Left lung (tissue), 10 donors: Measurements from ENCODE around the gene SEC23B. TPM values are rescaled to one million over a fixed set of nuclear protein-coding genes. Genes with fewer than 3 reads are reported as not detected.

Experiments used
- ATAC-seq: fragments of 200-7000 bp; cut with Tn5 transposase; one replicate; pipeline ENCODE4 v1.9.1; 2020; ENCODE audit warnings: moderate library complexity
- DNase-seq, 4 donors: peaks; one replicate each; pipeline ENCODE4 v3.0.0-alpha.2; 2013 to 2020
- H3K27ac ChIP-seq, 2 donors: fragments of 200-600 bp; sonication (generic) in 1 of 2; one replicate each; pipeline versions ENCODE4 v1.5.0 to v1.8.0; 2020 to 2021
- H3K27me3 ChIP-seq, 2 donors: fragments of 200-600 bp; sonication (generic) in 1 of 2; one replicate each; pipeline versions ENCODE4 v1.5.0 to v1.8.0; 2020 to 2021
- H3K36me3 ChIP-seq, 2 donors: fragments of 200-600 bp; sonication (generic) in 1 of 2; one replicate each; pipeline versions ENCODE4 v1.5.0 to v1.8.0; 2020 to 2021
- H3K4me1 ChIP-seq, 2 donors: fragments of 200-600 bp; one replicate each; pipeline ENCODE4 v1.8.0; 2021
- H3K4me3 ChIP-seq, 2 donors: fragments of 200-600 bp; sonication (generic) in 1 of 2; one replicate each; pipeline versions ENCODE4 v1.5.0 to v1.8.0; 2020 to 2021; ENCODE audit warnings: mild to moderate bottlenecking in 1 of 2
- H3K9me3 ChIP-seq, 2 donors: fragments of 200-600 bp; sonication (generic) in 1 of 2; one replicate each; pipeline versions ENCODE4 v1.5.0 to v1.8.0; 2020 to 2021
- CTCF ChIP-seq, 2 donors: fragments of 200-600 bp; sonication (generic) in 1 of 2; IDR thresholded peaks; one replicate each; pipeline versions ENCODE4 v1.5.0 to v1.8.0; 2021; ENCODE audit warnings: antibody characterized with exemption in 2 of 2
- intact Hi-C, 2 donors: fragments of 100-400 bp; cut with DNase I; formaldehyde crosslinking; loops; one replicate each; pipeline versions ENCODE4 v1.11.2 to v1.14.2; 2022
- microRNA-seq, 2 donors: library from miRNA; unstranded; fragments of <30 nt; microRNA quantifications; one replicate each; pipeline ENCODE4, GENCODE V29; 2019
- polyA plus RNA-seq, 6 donors: library from polyadenylated mRNA; unstranded; fragments of 120-200 nt; gene quantifications; one replicate each; pipeline ENCODE4 v1.2.1, GENCODE V29; 2013; ENCODE audit not compliant: insufficient read length in 6 of 6
- total RNA-seq, 2 donors: library from RNA; stranded (reverse); fragmentation: NEBNext Ultra II Directional; extraction: Animal tissue kit (Norgen Biotek cat#: 25700); gene quantifications; one replicate each; pipeline ENCODE4 v1.2.1, GENCODE V29; 2021
- donor health status: DM: no; HTN: yes; CAD: no.
- donor health status: DM: no; HTN: no; CAD: no.

The SEC23B gene
- total and polyA plus RNA-seq, 8 donors = 42.0 to 93.6 (median 46.4) TPM

GRCh38 chr20:18588574-18588933 is 80.8 kb downstream of the SEC23B start:
- no peak for TF ChIP-seq CTCF (IDR thresholded peaks at IDR 0.05)
- intact Hi-C loops = no loop called here

GRCh38 chr20:18589941-18590674 is 82.4 kb downstream of the SEC23B start:
- no peak overlapping the region for H3K27ac ChIP-seq
- no peaks in the 10 kb centered on the region for H3K27me3 ChIP-seq
- H3K9me3 ChIP-seq = no peaks in the 10 kb centered on the region
- DNase-seq = no peak
- no peak for ATAC-seq
- peaks cover 0 to 3% of the 10 kb centered on the region in 2 donors for H3K36me3 ChIP-seq
- intact Hi-C loops = no loop called here
- TF ChIP-seq CTCF (IDR thresholded peaks at IDR 0.05) = no peak
- no peak overlapping the region for H3K4me3 ChIP-seq
- peaks cover 0 to 10% of the 10 kb centered on the region in 2 donors for H3K4me1 ChIP-seq

More at GRCh38 chr20:18588574-18588933, 80.8 kb downstream of the SEC23B start:
- ATAC-seq (no peak), DNase-seq (peak in 2 of 4 donors; percentile 7 to 10)
- no peaks in the 10 kb centered on the region for H3K9me3 ChIP-seq
- peaks cover 0 to 10% of the 10 kb centered on the region in 2 donors for H3K4me1 ChIP-seq
- H3K27me3 ChIP-seq = no peaks in the 10 kb centered on the region
- peak overlapping the region in 1 of 2 donors; percentile 78 for H3K27ac ChIP-seq
- H3K36me3 ChIP-seq = no peaks in the 10 kb centered on the region
- H3K4me3 ChIP-seq = peak overlapping the region; percentile 78 to 82

- no peak for ATAC-seq
- no peak for TF ChIP-seq CTCF (IDR thresholded peaks at IDR 0.05)
- peaks cover 0 to 31% of the 10 kb centered on the region in 2 donors for H3K36me3 ChIP-seq
- H3K27me3 ChIP-seq = no peaks in the 10 kb centered on the region
- H3K4me1 ChIP-seq = no peaks in the 10 kb centered on the region
- no peaks in the 10 kb centered on the region for H3K9me3 ChIP-seq
- DNase-seq = no peak
- no peak overlapping the region for H3K27ac ChIP-seq
- H3K4me3 ChIP-seq = no peak overlapping the region
- intact Hi-C loops = no loop called here
Measured at GRCh38 chr20:18596270-18596669, 88.5 kb downstream of the SEC23B start.

GRCh38 chr20:18609741-18610140 is 102.0 kb downstream of the SEC23B start:
- no peaks in the 10 kb centered on the region for H3K9me3 ChIP-seq
- no peak overlapping the region for H3K27ac ChIP-seq
- H3K4me1 ChIP-seq = no peaks in the 10 kb centered on the region
- TF ChIP-seq CTCF (IDR thresholded peaks at IDR 0.05) = no peak
- intact Hi-C loops = no loop called here
- no peaks in the 10 kb centered on the region for H3K36me3 ChIP-seq
- DNase-seq = no peak
- ATAC-seq = no peak
- no peaks in the 10 kb centered on the region for H3K27me3 ChIP-seq
- H3K4me3 ChIP-seq = no peak overlapping the region

Small RNA genes within 50 kb of the gene (microRNA-seq; reads per million reads assigned to microRNA genes)
- gene MIR3192 = 0.14 to 0.34 reads per million in 2 donors

Other genes with a start within 250 kb of the SEC23B start
- 10 to 100 TPM; 10.4 to 11.0 TPM for gene ZNF133, start 219.4 kb upstream of the SEC23B start, total RNA-seq
- 10 to 100 TPM; 30.8 to 38.3 (median 33.2) TPM for gene ZNF133, start 219.4 kb upstream of the SEC23B start, polyA plus RNA-seq
- gene DZANK1, start 40.9 kb upstream of the SEC23B start, total RNA-seq = 1 to 10 TPM; 2.0 to 2.1 TPM
- 10 to 100 TPM in 2 of 6 donors, 1 to 10 TPM in 4; 6.5 to 10.8 (median 8.7) TPM for gene DZANK1, start 40.9 kb upstream of the SEC23B start, polyA plus RNA-seq
- gene POLR3F, start 40.5 kb upstream of the SEC23B start, total RNA-seq = 1 to 10 TPM; 8.0 to 8.8 TPM
- 10 to 100 TPM; 17.0 to 21.7 (median 18.9) TPM for gene POLR3F, start 40.5 kb upstream of the SEC23B start, polyA plus RNA-seq
- gene RBBP9, start 10.7 kb upstream of the SEC23B start, total RNA-seq = 10 to 100 TPM; 17.5 to 22.4 TPM
- 10 to 100 TPM; 31.8 to 37.2 (median 33.5) TPM for gene RBBP9, start 10.7 kb upstream of the SEC23B start, polyA plus RNA-seq
- gene SMIM26, start 59.5 kb downstream of the SEC23B start, total RNA-seq = 10 to 100 TPM; 46.8 to 53.2 TPM
- 10 to 100 TPM; 62.8 to 78.3 (median 71.5) TPM for gene SMIM26, start 59.5 kb downstream of the SEC23B start, polyA plus RNA-seq
- 10 to 100 TPM; 14.8 to 25.4 TPM for gene DTD1, start 80.1 kb downstream of the SEC23B start, total RNA-seq
- 10 to 100 TPM; 21.6 to 27.5 (median 26.0) TPM for gene DTD1, start 80.1 kb downstream of the SEC23B start, polyA plus RNA-seq